Muscle of arm (tissue), 12 donors: ENCODE data around the gene CLDN7. TPM values are rescaled to one million over a fixed set of nuclear protein-coding genes. Genes with fewer than 3 reads are reported as not detected.

ENCODE experiments used
- DNase-seq: peaks from one replicate; pipeline ENCODE4 v3.0.0-alpha.2; 2013
- polyA plus RNA-seq, 12 donors: library from polyadenylated mRNA; unstranded; fragments of 120-200 nt; gene quantifications; one replicate each; pipeline ENCODE4 v1.2.1, GENCODE V29; 2013; ENCODE audit not compliant: insufficient read length in 12 of 12

The CLDN7 gene
- polyA plus RNA-seq, 12 donors, result 0.32 to 39.4 (median 1.1) TPM; not detected in 1

- peak; percentile 100 for DNase-seq
Observed at GRCh38 chr17:7239091-7240027, 22.9 kb downstream of the CLDN7 start, which contains the start of gene PHF23. Gene PHF23, minus strand, starts transcription at chr17:7239457. Its CDS starts 178 bp downstream, at chr17:7239279.

- DNase-seq, result no peak
Observed at GRCh38 chr17:7238420-7239090, 23.7 kb downstream of the CLDN7 start.

- peak; percentile 74 for DNase-seq
Observed at GRCh38 chr17:7237761-7238419, 24.4 kb downstream of the CLDN7 start.

GRCh38 chr17:7237266-7237760 is 25.0 kb downstream of the CLDN7 start:
- DNase-seq, result no peak

GRCh38 chr17:7236808-7237207 is 25.5 kb downstream of the CLDN7 start:
- DNase-seq, result no peak

GRCh38 chr17:7235693-7236665 is 26.3 kb downstream of the CLDN7 start:
- DNase-seq, result no peak

- DNase-seq, result peak; percentile 96
Observed at GRCh38 chr17:7234083-7234951, 28.0 kb downstream of the CLDN7 start, which contains the start of gene DVL2. Gene DVL2, minus strand, starts transcription at chr17:7234517. Its CDS starts 255 bp downstream, at chr17:7234262.

GRCh38 chr17:7233701-7234082 is 28.6 kb downstream of the CLDN7 start:
- no peak for DNase-seq

GRCh38 chr17:7232114-7232513 is 30.2 kb downstream of the CLDN7 start:
- DNase-seq, result no peak

GRCh38 chr17:7229504-7229903 is 32.8 kb downstream of the CLDN7 start:
- no peak for DNase-seq

GRCh38 chr17:7228920-7229319 is 33.4 kb downstream of the CLDN7 start:
- no peak for DNase-seq

GRCh38 chr17:7226721-7227710 is 35.3 kb downstream of the CLDN7 start:
- DNase-seq, result no peak

- no peak for DNase-seq
Observed at GRCh38 chr17:7225711-7226331, 36.5 kb downstream of the CLDN7 start.

- DNase-seq, result no peak
Observed at GRCh38 chr17:7224661-7225111, 37.6 kb downstream of the CLDN7 start.

- DNase-seq, result no peak
Observed at GRCh38 chr17:7224110-7224509, 38.2 kb downstream of the CLDN7 start.

GRCh38 chr17:7223375-7223774 is 38.9 kb downstream of the CLDN7 start:
- no peak for DNase-seq

- DNase-seq, result no peak
Observed at GRCh38 chr17:7222972-7223292, 39.3 kb downstream of the CLDN7 start.
